Muscle layer of duodenum (tissue), 2 donors: ENCODE data around the gene C9orf152.

Experiments used
- H3K27ac ChIP-seq: one replicate; pipeline ENCODE4 v1.7.0; 2013; ENCODE audit warnings: mild to moderate bottlenecking, low read length
- H3K27me3 ChIP-seq: one replicate; pipeline ENCODE4 v1.7.0; 2013; ENCODE audit warnings: low read depth, mild to moderate bottlenecking, control low read depth, low read length
- H3K36me3 ChIP-seq, 2 donors: one replicate each; pipeline ENCODE4 v1.7.0; 2013; ENCODE audit warnings: low read length in 2 of 2, control low read depth in 1 of 2, mild to moderate bottlenecking in 1 of 2; ENCODE audit not compliant: insufficient read depth in 2 of 2, control insufficient read depth in 1 of 2
- H3K4me1 ChIP-seq, 2 donors: one replicate each; pipeline ENCODE4 v1.7.0; 2013; ENCODE audit warnings: low read length in 2 of 2, mild to moderate bottlenecking in 2 of 2, control low read depth in 1 of 2, moderate library complexity in 1 of 2; ENCODE audit not compliant: insufficient read depth in 2 of 2, control insufficient read depth in 1 of 2
- H3K4me3 ChIP-seq, 2 donors: one replicate each; pipeline ENCODE4 v1.7.0; 2013; ENCODE audit warnings: low read length in 2 of 2, low read depth in 1 of 2, mild to moderate bottlenecking in 1 of 2
- H3K9me3 ChIP-seq, 2 donors: one replicate each; pipeline ENCODE4 v1.7.0; 2013; ENCODE audit warnings: low read length in 2 of 2, control low read depth in 1 of 2, mild to moderate bottlenecking in 1 of 2; ENCODE audit not compliant: control insufficient read depth in 1 of 2
- donor health status: healthy.

The C9orf152 gene

GRCh38 chr9:110178281-110178680, 29.7 kb downstream of the C9orf152 start:
- Histone ChIP-seq H3K27me3 (no peaks in the 10 kb centered on the region), H3K4me3 (no peak overlapping the region), H3K36me3 (no peaks in the 10 kb centered on the region), H3K4me1 (no peaks in the 10 kb centered on the region), H3K27ac (no peak overlapping the region), H3K9me3 (no peaks in the 10 kb centered on the region)

GRCh38 chr9:110175275-110175968, 32.5 kb downstream of the C9orf152 start:
- H3K4me3 ChIP-seq: no peak overlapping the region

GRCh38 chr9:110173322-110173642, 34.7 kb downstream of the C9orf152 start:
- H3K4me1 ChIP-seq: no peaks in the 10 kb centered on the region
- H3K4me3 ChIP-seq: no peak overlapping the region
- H3K36me3 ChIP-seq: peaks cover 20 to 21% of the 10 kb centered on the region in 2 donors
- H3K27ac ChIP-seq: no peak overlapping the region
- no peaks in the 10 kb centered on the region for H3K27me3 ChIP-seq
- H3K9me3 ChIP-seq: no peaks in the 10 kb centered on the region

More at GRCh38 chr9:110175275-110175968, 32.5 kb downstream of the C9orf152 start:
- Histone ChIP-seq H3K9me3 (no peaks in the 10 kb centered on the region), H3K27me3 (no peaks in the 10 kb centered on the region), H3K27ac (no peak overlapping the region), H3K4me1 (no peaks in the 10 kb centered on the region), H3K36me3 (peaks cover 7% of the 10 kb centered on the region in 2 donors)

GRCh38 chr9:110170357-110171257, 37.4 kb downstream of the C9orf152 start:
- no peaks in the 10 kb centered on the region for H3K27me3 ChIP-seq
- no peak overlapping the region for H3K4me3 ChIP-seq
- no peaks in the 10 kb centered on the region for H3K9me3 ChIP-seq
- H3K36me3 ChIP-seq: peaks cover 21% of the 10 kb centered on the region in 2 donors
- H3K4me1 ChIP-seq: no peaks in the 10 kb centered on the region
- H3K27ac ChIP-seq: no peak overlapping the region

- Histone ChIP-seq H3K4me1 (no peaks in the 10 kb centered on the region), H3K4me3 (no peak overlapping the region), H3K27me3 (no peaks in the 10 kb centered on the region), H3K27ac (no peak overlapping the region), H3K9me3 (no peaks in the 10 kb centered on the region), H3K36me3 (peaks cover 21% of the 10 kb centered on the region in 2 donors)
Observed at GRCh38 chr9:110168486-110168885, 39.5 kb downstream of the C9orf152 start.

GRCh38 chr9:110161940-110162339, 46.0 kb downstream of the C9orf152 start:
- Histone ChIP-seq H3K27me3 (no peaks in the 10 kb centered on the region), H3K9me3 (no peaks in the 10 kb centered on the region), H3K4me1 (peaks cover 2 to 13% of the 10 kb centered on the region in 2 donors), H3K27ac (no peak overlapping the region), H3K4me3 (no peak overlapping the region), H3K36me3 (peaks cover 0 to 1% of the 10 kb centered on the region in 2 donors)

GRCh38 chr9:110160685-110161084, 47.3 kb downstream of the C9orf152 start:
- no peaks in the 10 kb centered on the region for H3K27me3 ChIP-seq
- no peak overlapping the region for H3K4me3 ChIP-seq
- H3K4me1 ChIP-seq: peaks cover 4 to 13% of the 10 kb centered on the region in 2 donors
- no peak overlapping the region for H3K27ac ChIP-seq
- H3K9me3 ChIP-seq: no peaks in the 10 kb centered on the region
- peaks cover 0 to 5% of the 10 kb centered on the region in 2 donors for H3K36me3 ChIP-seq

GRCh38 chr9:110160123-110160522, 47.8 kb downstream of the C9orf152 start:
- H3K4me1 ChIP-seq: peaks cover 4 to 13% of the 10 kb centered on the region in 2 donors

GRCh38 chr9:110157823-110158664, 49.9 kb downstream of the C9orf152 start:
- H3K9me3 ChIP-seq: no peaks in the 10 kb centered on the region
- H3K27ac ChIP-seq: no peak overlapping the region
- no peaks in the 10 kb centered on the region for H3K27me3 ChIP-seq
- H3K4me1 ChIP-seq: peaks cover 4 to 13% of the 10 kb centered on the region in 2 donors
- H3K36me3 ChIP-seq: peaks cover 0 to 5% of the 10 kb centered on the region in 2 donors
- H3K4me3 ChIP-seq: no peak overlapping the region

More at GRCh38 chr9:110160123-110160522, 47.8 kb downstream of the C9orf152 start:
- Histone ChIP-seq H3K4me3 (no peak overlapping the region), H3K9me3 (no peaks in the 10 kb centered on the region), H3K27me3 (no peaks in the 10 kb centered on the region), H3K36me3 (peaks cover 0 to 5% of the 10 kb centered on the region in 2 donors), H3K27ac (no peak overlapping the region)

- peaks cover 0 to 5% of the 10 kb centered on the region in 2 donors for H3K36me3 ChIP-seq
- no peak overlapping the region for H3K27ac ChIP-seq
- H3K27me3 ChIP-seq: no peaks in the 10 kb centered on the region
- peaks cover 4 to 13% of the 10 kb centered on the region in 2 donors for H3K4me1 ChIP-seq
- H3K4me3 ChIP-seq: no peak overlapping the region
- no peaks in the 10 kb centered on the region for H3K9me3 ChIP-seq
Observed at GRCh38 chr9:110156902-110157301, 51.1 kb downstream of the C9orf152 start.

- Histone ChIP-seq H3K27me3 (no peaks in the 10 kb centered on the region), H3K9me3 (no peaks in the 10 kb centered on the region), H3K4me3 (no peak overlapping the region), H3K4me1 (peaks cover 4 to 13% of the 10 kb centered on the region in 2 donors), H3K27ac (no peak overlapping the region), H3K36me3 (peaks cover 0 to 5% of the 10 kb centered on the region in 2 donors)
Observed at GRCh38 chr9:110156416-110156815, 51.5 kb downstream of the C9orf152 start.
